ENCODE measurements around the gene C1R. TPM values are rescaled to one million over a fixed set of nuclear protein-coding genes. Genes with fewer than 3 reads are reported as not detected.
"Not testable (repeated sequence)": the region's sequence is repeated elsewhere in the genome, so short reads cannot be mapped to it uniquely, and the experiment has no call there.

C1R gene
- total RNA-seq, 1 donor from 2014 or later: 1,046 TPM

DNA sequence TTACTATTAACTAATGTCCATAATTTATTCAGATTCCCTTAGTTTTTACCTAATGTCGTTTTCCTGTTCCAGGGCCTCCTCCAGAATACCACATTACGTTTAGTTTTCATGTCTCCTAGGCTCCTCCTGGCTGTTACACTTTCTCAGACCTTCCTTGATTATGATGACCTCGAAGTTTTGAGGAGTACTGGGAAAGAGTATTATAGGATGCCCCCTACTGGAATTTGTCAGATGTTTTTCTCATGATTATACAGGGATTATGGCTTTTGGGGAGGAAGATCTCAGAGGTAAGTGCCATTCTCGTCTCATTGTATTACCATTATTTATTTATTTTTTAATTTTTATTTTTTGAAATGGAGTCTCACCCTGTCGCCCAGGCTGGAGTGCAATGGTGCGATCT lies 49.4 kb downstream of the C1R start:
- no peaks in the 10 kb centered on the region for H3K36me3 ChIP-seq
- no peaks in the 10 kb centered on the region for H3K9me3 ChIP-seq
- DNase-seq (ENCODE audit: low spot score in 2 of 2): no peak
- H3K27ac ChIP-seq: no peak overlapping the region
- no peaks in the 10 kb centered on the region for H3K4me1 ChIP-seq
- intact Hi-C loops (cut with DNase I): no loop called here
- H3K4me3 ChIP-seq: no peak overlapping the region
- TF ChIP-seq, protein P1, sequence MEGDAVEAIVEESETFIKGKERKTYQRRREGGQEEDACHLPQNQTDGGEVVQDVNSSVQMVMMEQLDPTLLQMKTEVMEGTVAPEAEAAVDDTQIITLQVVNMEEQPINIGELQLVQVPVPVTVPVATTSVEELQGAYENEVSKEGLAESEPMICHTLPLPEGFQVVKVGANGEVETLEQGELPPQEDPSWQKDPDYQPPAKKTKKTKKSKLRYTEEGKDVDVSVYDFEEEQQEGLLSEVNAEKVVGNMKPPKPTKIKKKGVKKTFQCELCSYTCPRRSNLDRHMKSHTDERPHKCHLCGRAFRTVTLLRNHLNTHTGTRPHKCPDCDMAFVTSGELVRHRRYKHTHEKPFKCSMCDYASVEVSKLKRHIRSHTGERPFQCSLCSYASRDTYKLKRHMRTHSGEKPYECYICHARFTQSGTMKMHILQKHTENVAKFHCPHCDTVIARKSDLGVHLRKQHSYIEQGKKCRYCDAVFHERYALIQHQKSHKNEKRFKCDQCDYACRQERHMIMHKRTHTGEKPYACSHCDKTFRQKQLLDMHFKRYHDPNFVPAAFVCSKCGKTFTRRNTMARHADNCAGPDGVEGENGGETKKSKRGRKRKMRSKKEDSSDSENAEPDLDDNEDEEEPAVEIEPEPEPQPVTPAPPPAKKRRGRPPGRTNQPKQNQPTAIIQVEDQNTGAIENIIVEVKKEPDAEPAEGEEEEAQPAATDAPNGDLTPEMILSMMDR (IDR thresholded peaks at IDR 0.05): peak in 2 of 3 experiments; percentile 30 to 41
- no peaks in the 10 kb centered on the region for H3K27me3 ChIP-seq

DNA sequence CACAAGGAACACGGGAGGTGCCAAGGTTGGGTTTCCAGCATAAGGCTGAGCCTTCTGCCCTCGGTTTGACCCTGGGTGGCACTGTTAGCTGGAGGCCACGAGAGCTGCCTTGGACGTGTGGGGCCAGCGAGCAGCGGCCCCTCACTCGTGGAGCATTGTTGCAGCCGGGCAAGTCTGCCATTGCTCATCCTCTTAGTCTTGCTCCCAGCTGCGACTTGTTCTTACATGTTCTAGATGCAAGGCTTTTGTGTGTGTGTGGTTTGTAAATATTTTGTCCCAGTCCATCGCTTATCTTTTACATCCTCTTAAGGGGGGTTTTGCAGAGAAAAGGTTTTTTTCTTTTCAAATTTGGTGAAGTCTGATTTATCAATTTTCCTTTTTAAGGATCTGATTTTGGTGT lies 52.8 kb downstream of the C1R start:
- TF ChIP-seq, protein P1 (IDR thresholded peaks at IDR 0.05): no peak

DNA sequence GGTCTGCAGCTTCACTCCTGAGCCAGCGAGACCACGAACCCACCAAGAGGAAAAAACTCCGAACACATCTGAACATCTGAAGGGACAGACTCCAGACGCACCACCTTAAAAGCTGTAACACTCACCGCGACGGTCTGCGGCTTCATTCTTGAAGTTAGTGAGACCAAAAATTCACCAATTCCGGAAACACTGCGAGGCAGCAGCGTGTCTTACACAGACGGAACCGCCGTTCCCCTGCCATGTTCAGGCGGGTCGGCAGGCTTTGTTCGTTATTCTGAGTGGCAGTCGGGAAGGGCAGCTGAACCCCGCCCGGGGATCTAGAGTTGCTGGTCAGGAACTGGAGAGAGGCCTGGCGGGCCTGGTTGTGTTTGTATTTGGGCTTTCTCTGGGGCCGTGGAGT lies 53.7 kb downstream of the C1R start:
- intact Hi-C loops (cut with DNase I): no loop called here
- Histone ChIP-seq H3K9me3 (no peaks in the 10 kb centered on the region), H3K36me3 (no peaks in the 10 kb centered on the region), H3K4me3 (no peak overlapping the region), H3K4me1 (no peaks in the 10 kb centered on the region), H3K27ac (no peak overlapping the region), H3K27me3 (no peaks in the 10 kb centered on the region)
- TF ChIP-seq, protein P1 (IDR thresholded peaks at IDR 0.05): no peak
- no peak for DNase-seq (ENCODE audit: low spot score in 2 of 2)

More for the DNA sequence above, 52.8 kb downstream of the C1R start:
- H3K9me3 ChIP-seq: no peaks in the 10 kb centered on the region
- no peak overlapping the region for H3K27ac ChIP-seq
- H3K4me3 ChIP-seq: no peak overlapping the region
- H3K4me1 ChIP-seq: no peaks in the 10 kb centered on the region
- intact Hi-C loops (cut with DNase I): no loop called here
- no peaks in the 10 kb centered on the region for H3K27me3 ChIP-seq
- no peaks in the 10 kb centered on the region for H3K36me3 ChIP-seq
- no peak for DNase-seq (ENCODE audit: low spot score in 2 of 2)

DNA sequence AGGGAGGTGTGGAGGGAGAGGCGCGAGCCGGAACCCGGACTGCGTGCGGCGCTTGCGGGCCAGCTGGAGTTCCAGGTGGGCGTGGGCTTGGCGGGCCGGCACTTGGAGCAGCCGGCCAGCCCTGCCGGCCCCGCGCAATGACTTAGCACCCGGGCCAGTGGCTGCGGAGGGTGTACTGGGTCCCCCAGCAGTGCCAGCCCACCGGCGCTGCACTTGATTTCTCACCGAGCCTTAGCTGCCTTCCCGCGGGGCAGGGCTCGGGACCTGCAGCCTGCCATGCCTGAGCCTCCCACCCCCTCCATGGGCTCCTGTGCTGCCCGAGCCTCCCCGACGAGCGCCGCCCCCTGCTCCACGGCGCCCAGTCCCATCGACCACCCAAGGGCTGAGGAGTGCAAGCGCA lies 54.8 kb downstream of the C1R start:
- DNase-seq (ENCODE audit: low spot score in 2 of 2); H3K4me1 ChIP-seq; intact Hi-C loops (cut with DNase I); H3K36me3 ChIP-seq; H3K27ac ChIP-seq; H3K4me3 ChIP-seq; H3K9me3 ChIP-seq; H3K27me3 ChIP-seq: not testable (repeated sequence)

DNA sequence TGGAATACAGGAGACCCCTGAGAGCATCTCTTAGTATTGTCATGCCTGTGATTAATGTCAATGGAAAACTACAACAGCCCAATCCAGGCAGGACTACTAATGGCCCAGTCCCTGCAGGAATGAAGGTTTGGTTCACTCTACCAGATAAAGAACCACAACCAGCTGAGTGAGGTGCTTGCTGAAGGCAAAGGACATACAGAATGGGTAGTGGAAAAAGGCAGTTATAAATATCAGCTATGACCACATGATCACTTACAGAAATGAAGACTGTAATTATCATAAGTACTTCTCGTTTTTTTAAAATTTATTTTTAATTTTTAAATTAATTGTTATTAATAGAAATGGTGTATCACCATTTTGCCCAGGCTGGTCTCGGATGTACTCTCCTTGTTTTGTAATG lies 56.8 kb downstream of the C1R start:
- no peak overlapping the region for H3K4me3 ChIP-seq
- H3K27ac ChIP-seq: no peak overlapping the region
- TF ChIP-seq, protein P1 (IDR thresholded peaks at IDR 0.05): no peak
- no peaks in the 10 kb centered on the region for H3K9me3 ChIP-seq
- H3K4me1 ChIP-seq: no peaks in the 10 kb centered on the region
- DNase-seq (ENCODE audit: low spot score in 2 of 2): no peak
- H3K36me3 ChIP-seq: no peaks in the 10 kb centered on the region
- intact Hi-C loops (cut with DNase I): no loop called here
- no peaks in the 10 kb centered on the region for H3K27me3 ChIP-seq

DNA sequence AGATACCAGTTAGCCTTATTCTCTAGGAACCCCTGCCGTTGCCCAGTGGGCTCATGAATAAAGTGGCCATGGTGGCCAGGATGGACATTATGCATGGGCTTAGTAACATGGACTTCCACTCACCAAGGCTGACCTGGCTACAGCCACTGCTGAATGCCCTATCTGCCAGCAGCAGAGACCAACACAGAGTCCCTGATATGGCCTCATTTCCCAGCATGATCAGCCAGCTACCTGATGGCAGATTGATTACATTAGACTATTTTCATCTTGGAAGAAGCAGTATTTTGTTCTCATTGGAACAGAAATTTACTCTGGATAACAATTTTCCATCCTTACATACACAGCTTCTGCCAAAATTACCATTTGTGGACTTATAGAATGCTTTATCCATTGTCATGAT lies 57.8 kb downstream of the C1R start:
- DNase-seq (ENCODE audit: low spot score in 2 of 2): no peak
- Histone ChIP-seq H3K4me3 (no peak overlapping the region), H3K27ac (no peak overlapping the region), H3K36me3 (no peaks in the 10 kb centered on the region), H3K9me3 (no peaks in the 10 kb centered on the region), H3K27me3 (no peaks in the 10 kb centered on the region), H3K4me1 (no peaks in the 10 kb centered on the region)
- intact Hi-C loops (cut with DNase I): no loop called here
- TF ChIP-seq, protein P1 (IDR thresholded peaks at IDR 0.05): no peak
